Stimulated activated CD4-positive, alpha-beta T cell treated with anti-CD3 and anti-CD28 coated beads, Interleukin-1b, Interleukin-23, amount 100 ng/mL, for 4 hours (primary cell): Measurements from ENCODE around the gene A4GALT.
"Not testable (repeated sequence)": the region's sequence is repeated elsewhere in the genome, so short reads cannot be mapped to it uniquely, and the experiment has no call there.

Source experiments
- DNase-seq, 2 donors: peaks; one replicate each; pipeline ENCODE4 v3.0.0-alpha.2; 2020; ENCODE audit warnings: low read depth in 2 of 2

The A4GALT gene

GRCh38 chr22:42740320-42740719, 19.6 kb upstream of the A4GALT start:
- not testable (repeated sequence) for DNase-seq

GRCh38 chr22:42734406-42734805, 13.7 kb upstream of the A4GALT start:
- no peak for DNase-seq

GRCh38 chr22:42733394-42733793, 12.7 kb upstream of the A4GALT start:
- DNase-seq, result not testable (repeated sequence)

- no peak for DNase-seq
These were observed 11.4 kb upstream of the A4GALT start for GRCh38 chr22:42732081-42732480.

- DNase-seq, result no peak
These were observed 6.1 kb upstream of the A4GALT start for GRCh38 chr22:42726811-42727210.

GRCh38 chr22:42725606-42726355, 5.1 kb upstream of the A4GALT start:
- DNase-seq, result no peak

- no peak for DNase-seq
These were observed 3.4 kb upstream of the A4GALT start for GRCh38 chr22:42724062-42724461.

- DNase-seq, result no peak
These were observed 370 bp upstream of the A4GALT start for GRCh38 chr22:42721045-42721434.

GRCh38 chr22:42719656-42720262, 911 bp downstream of the A4GALT start:
- no peak for DNase-seq

- no peak for DNase-seq
These were observed 1.5 kb downstream of the A4GALT start for GRCh38 chr22:42719133-42719532.

- DNase-seq, result no peak
These were observed 3.3 kb downstream of the A4GALT start for GRCh38 chr22:42717197-42717928.

- DNase-seq, result no peak
These were observed 4.0 kb downstream of the A4GALT start for GRCh38 chr22:42716649-42717127.

- no peak for DNase-seq
These were observed 4.4 kb downstream of the A4GALT start for GRCh38 chr22:42716221-42716620.

- DNase-seq, result no peak
These were observed 5.8 kb downstream of the A4GALT start for GRCh38 chr22:42714768-42715390.

- DNase-seq, result no peak
These were observed 6.4 kb downstream of the A4GALT start for GRCh38 chr22:42714308-42714707.

GRCh38 chr22:42711895-42712837, 8.5 kb downstream of the A4GALT start:
- no peak for DNase-seq

- no peak for DNase-seq
These were observed 9.4 kb downstream of the A4GALT start for GRCh38 chr22:42711281-42711731.

- no peak for DNase-seq
These were observed 12.3 kb downstream of the A4GALT start for GRCh38 chr22:42708417-42708816.

GRCh38 chr22:42707496-42707895, 13.2 kb downstream of the A4GALT start:
- DNase-seq, result no peak

- no peak for DNase-seq
These were observed 15.8 kb downstream of the A4GALT start for GRCh38 chr22:42704896-42705295.

GRCh38 chr22:42702675-42703074, 18.0 kb downstream of the A4GALT start:
- DNase-seq, result no peak
